Adrenal gland (tissue), 12 donors: ENCODE measurements around the gene WDTC1. TPM values are rescaled to one million over a fixed set of nuclear protein-coding genes. Genes with fewer than 3 reads are reported as not detected.

Experiments used
- DNase-seq, 7 donors: peaks; one replicate each; pipeline ENCODE4 v3.0.0-alpha.2; 2019 to 2020
- H3K27ac ChIP-seq, 5 donors: fragments of 200-600 bp; sonication (generic) in 4 of 5; 1 replicate in 3 of 5; 2 replicates in 2 of 5; pipeline versions ENCODE4 v1.5.1 to v1.8.0; 2016 to 2020; ENCODE audit warnings: mild to moderate bottlenecking in 1 of 5
- H3K27me3 ChIP-seq: fragments of 200-600 bp; 2 replicates; pipeline ENCODE4 v1.8.0; 2021
- H3K36me3 ChIP-seq, 2 donors: fragments of 200-600 bp; replicated peaks in 1 of 2; 1 replicate in 1 of 2; 2 replicates in 1 of 2; pipeline versions ENCODE4 v1.5.1 to v1.8.0; 2018 to 2022
- H3K4me1 ChIP-seq, 2 donors: fragments of 200-600 bp; replicated peaks in 1 of 2; 1 replicate in 1 of 2; 2 replicates in 1 of 2; pipeline versions ENCODE4 v1.5.1 to v1.8.0; 2018 to 2021
- H3K4me3 ChIP-seq, 4 donors: fragments of 200-600 bp; sonication (generic) in 3 of 4; one replicate each; pipeline ENCODE4 v1.5.1; 2016 to 2018
- H3K9me3 ChIP-seq, 3 donors: fragments of 200-600 bp; sonication (generic) in 1 of 3; replicated peaks in 1 of 3; 1 replicate in 2 of 3; 2 replicates in 1 of 3; pipeline versions ENCODE4 v1.5.1 to v1.8.0; 2016 to 2021
- CTCF ChIP-seq, 6 experiments: fragments of 450-650 bp in 4 of 6; fragments of 200-600 bp in 2 of 6; sonication (generic) in 1 of 6; IDR thresholded peaks; 1 replicate in 5 of 6; 2 replicates in 1 of 6; pipeline versions ENCODE4 v1.5.1 to v1.8.0; 2016 to 2021; ENCODE audit warnings: antibody characterized with exemption in 6 of 6, mild to moderate bottlenecking in 2 of 6, moderate library complexity in 1 of 6
- POLR2A ChIP-seq, 2 donors: fragments of 450-650 bp; IDR thresholded peaks; one replicate each; pipeline ENCODE4 v1.6.1; 2017; ENCODE audit warnings: antibody characterized with exemption in 2 of 2, mild to moderate bottlenecking in 2 of 2, moderate library complexity in 1 of 2
- WGBS, 4 donors: extraction: QIAGEN DNeasy Blood & Tissue Kit in 2 of 4; methylation state at CpG; one replicate each; pipeline versions ENCODE4 v1.1.5 to v1.1.7; 2013 to 2017; 5-methylcytosine and 5-hydroxymethylcytosine counted together
- intact Hi-C, 2 donors: fragments of 100-400 bp; cut with DNase I; formaldehyde crosslinking; loops; one replicate each; pipeline versions ENCODE4 v1.14.1 to v1.15.0; 2022 to 2023
- polyA plus RNA-seq, 3 donors: library from polyadenylated mRNA; stranded (reverse); fragments of 200-250 nt in 2 of 3; fragments of 350-450 nt in 1 of 3; fragmentation: Illumina TruSeq in 1 of 3; extraction: RNeasy Lipid Tissue Mini Kit (QIAGEN cat#74804) in 1 of 3; gene quantifications; one replicate each; pipeline ENCODE4 v1.2.3, GENCODE V29; 2013 to 2014
- total RNA-seq, 9 donors: library from RNA; depleted of rRNA in 4 of 9; stranded (reverse); fragments of >200 nt in 4 of 9; fragments of 120-200 nt in 1 of 9; fragmentation: NEBNext Ultra II Directional in 1 of 9; extraction: Animal tissue kit (Norgen Biotek cat#: 25700) in 1 of 9; gene quantifications; one replicate each; pipeline versions ENCODE4 v1.1.0 to v1.2.4, GENCODE V29; 2013 to 2023
- donor health status: healthy with polysubstance abuse.
- donor health status: Bipolar disorder and iron deficiency.
- donor health status: DM: yes; HTN: yes; CAD: no.
- donor health status: DM: no; HTN: no; CAD: no.
- donor health status: DM: no; HTN: no; CAD: no.
- donor health status: DM: yes; HTN: yes; CAD: no.

The WDTC1 gene
- total and polyA plus RNA-seq, 12 donors: 14.7 to 66.6 (median 48.1) TPM

- Histone ChIP-seq H3K27ac (no peak overlapping the region), H3K36me3 (no peaks in the 10 kb centered on the region), H3K27me3 (no peaks in the 10 kb centered on the region), H3K4me3 (no peak overlapping the region), H3K4me1 (peaks cover 0 to 4% of the 10 kb centered on the region in 2 donors), H3K9me3 (no peaks in the 10 kb centered on the region)
- DNase-seq: no peak
- TF ChIP-seq POLR2A (IDR thresholded peaks at IDR 0.05) (no peak), CTCF (IDR thresholded peaks at IDR 0.05) (no peak)
- intact Hi-C loops: no loop called here
- 62 to 79% (median 71%) methylated on average over 5 of the region's 5 CpGs for WGBS, 4 donors
These were observed 82.4 kb downstream of the WDTC1 start for GRCh38 chr1:27316860-27317259.

- intact Hi-C loops: no loop called here
- 22 to 28% (median 22%) methylated on average over 4 of the region's 4 CpGs for WGBS, 4 donors
- no peak overlapping the region for H3K27ac ChIP-seq
These were observed 83.7 kb downstream of the WDTC1 start for GRCh38 chr1:27318136-27318535.

GRCh38 chr1:27318596-27318995 is 84.2 kb downstream of the WDTC1 start:
- WGBS, 4 donors: 64 to 80% (median 74%) methylated on average over 1 of the region's 1 CpG
- Histone ChIP-seq H3K27me3 (no peaks in the 10 kb centered on the region), H3K27ac (no peak overlapping the region), H3K4me1 (peaks cover 9 to 13% of the 10 kb centered on the region in 2 donors), H3K4me3 (no peak overlapping the region), H3K9me3 (no peaks in the 10 kb centered on the region), H3K36me3 (no peaks in the 10 kb centered on the region)
- DNase-seq: no peak
- intact Hi-C loops: no loop called here
- TF ChIP-seq POLR2A (IDR thresholded peaks at IDR 0.05) (no peak), CTCF (IDR thresholded peaks at IDR 0.05) (no peak)

More at GRCh38 chr1:27318136-27318535, 83.7 kb downstream of the WDTC1 start:
- H3K9me3 ChIP-seq: no peaks in the 10 kb centered on the region
- peaks cover 5 to 8% of the 10 kb centered on the region in 2 donors for H3K4me1 ChIP-seq
- TF ChIP-seq POLR2A (IDR thresholded peaks at IDR 0.05): no peak
- no peaks in the 10 kb centered on the region for H3K27me3 ChIP-seq
- DNase-seq: no peak
- H3K4me3 ChIP-seq: no peak overlapping the region
- H3K36me3 ChIP-seq: no peaks in the 10 kb centered on the region

GRCh38 chr1:27321813-27322568 is 87.6 kb downstream of the WDTC1 start, which contains the start of gene TMEM222:
Gene TMEM222 (plus strand): TSS chr1:27322163. CDS start chr1:27322198, 35 bp downstream.
- peaks cover 0 to 14% of the 10 kb centered on the region in 2 donors for H3K36me3 ChIP-seq
- peak; percentile 95 to 98 (median 98) for DNase-seq
- H3K4me1 ChIP-seq: peaks cover 9 to 26% of the 10 kb centered on the region in 2 donors
- TF ChIP-seq POLR2A (IDR thresholded peaks at IDR 0.05) (peak; percentile 36 to 62), CTCF (IDR thresholded peaks at IDR 0.05) (peak in 5 of 6 experiments; percentile 20 to 53 (median 35))
- WGBS, 4 donors: 0 to 1% (median 1%) methylated on average over 13 to 67 of the region's 67 CpGs
- H3K27me3 ChIP-seq: no peaks in the 10 kb centered on the region
- intact Hi-C loops: no loop called here
- peak within 1 kb of the TSS; percentile 60 to 91 (median 81) for H3K27ac ChIP-seq
- H3K9me3 ChIP-seq: no peaks in the 10 kb centered on the region
- peak within 1 kb of the TSS; percentile 66 to 91 (median 86) for H3K4me3 ChIP-seq
